ENCODE results near the gene ECI2.

Gene ECI2

GRCh38 chr6:4176907-4177306, 41.5 kb upstream of the ECI2 start:
- Histone ChIP-seq H3K27ac (no peak overlapping the region), H3K27me3 (ENCODE audit: insufficient read depth, low read depth) (no peaks in the 10 kb centered on the region), H3K4me1 (ENCODE audit: low read depth, poor library complexity, severe bottlenecking) (no peaks in the 10 kb centered on the region), H3K36me3 (ENCODE audit: insufficient read depth) (no peaks in the 10 kb centered on the region), H4K20me1 (ENCODE audit: insufficient read depth) (no peaks in the 10 kb centered on the region), H3K4me2 (no peak overlapping the region), H3K9ac (no peak overlapping the region), H3K79me2 (ENCODE audit: insufficient read depth, low read depth) (no peaks in the 10 kb centered on the region), H2AFZ (ENCODE audit: low read depth) (no peak overlapping the region), H3K4me3 (IDR thresholded peaks at IDR 0.05; ENCODE audit: insufficient read depth, low read depth, low read length) (no peak overlapping the region)
- TF ChIP-seq CTCF (conservative IDR thresholded peaks at IDR 0.05; ENCODE audit: low read depth, low read length): no peak

- TF ChIP-seq CTCF (conservative IDR thresholded peaks at IDR 0.05; ENCODE audit: low read depth, low read length): no peak
- H4K20me1 ChIP-seq (ENCODE audit: insufficient read depth): no peaks in the 10 kb centered on the region
Observed at GRCh38 chr6:4174042-4174441, 38.7 kb upstream of the ECI2 start.

GRCh38 chr6:4172368-4172767, 37.0 kb upstream of the ECI2 start:
- no peak overlapping the region for H3K4me2 ChIP-seq
- no peak overlapping the region for H3K9ac ChIP-seq
- TF ChIP-seq CTCF (conservative IDR thresholded peaks at IDR 0.05; ENCODE audit: low read depth, low read length): no peak
- no peaks in the 10 kb centered on the region for H3K27me3 ChIP-seq (ENCODE audit: insufficient read depth, low read depth)
- no peaks in the 10 kb centered on the region for H3K4me1 ChIP-seq (ENCODE audit: low read depth, poor library complexity, severe bottlenecking)
- H3K79me2 ChIP-seq (ENCODE audit: insufficient read depth, low read depth): no peaks in the 10 kb centered on the region
- H3K4me3 ChIP-seq (IDR thresholded peaks at IDR 0.05; ENCODE audit: insufficient read depth, low read depth, low read length): no peak overlapping the region
- no peaks in the 10 kb centered on the region for H3K36me3 ChIP-seq (ENCODE audit: insufficient read depth)
- no peaks in the 10 kb centered on the region for H4K20me1 ChIP-seq (ENCODE audit: insufficient read depth)
- no peak overlapping the region for H2AFZ ChIP-seq (ENCODE audit: low read depth)
- H3K27ac ChIP-seq: no peak overlapping the region

More at GRCh38 chr6:4174042-4174441, 38.7 kb upstream of the ECI2 start:
- H3K27me3 ChIP-seq (ENCODE audit: insufficient read depth, low read depth): no peaks in the 10 kb centered on the region
- no peak overlapping the region for H3K4me3 ChIP-seq (IDR thresholded peaks at IDR 0.05; ENCODE audit: insufficient read depth, low read depth, low read length)
- no peak overlapping the region for H2AFZ ChIP-seq (ENCODE audit: low read depth)
- H3K4me2 ChIP-seq: no peak overlapping the region
- H3K36me3 ChIP-seq (ENCODE audit: insufficient read depth): no peaks in the 10 kb centered on the region
- H3K79me2 ChIP-seq (ENCODE audit: insufficient read depth, low read depth): no peaks in the 10 kb centered on the region
- no peaks in the 10 kb centered on the region for H3K4me1 ChIP-seq (ENCODE audit: low read depth, poor library complexity, severe bottlenecking)
- no peak overlapping the region for H3K9ac ChIP-seq
- H3K27ac ChIP-seq: no peak overlapping the region

GRCh38 chr6:4170297-4170696, 34.9 kb upstream of the ECI2 start:
- Histone ChIP-seq H3K27me3 (ENCODE audit: insufficient read depth, low read depth) (no peaks in the 10 kb centered on the region), H3K79me2 (ENCODE audit: insufficient read depth, low read depth) (no peaks in the 10 kb centered on the region), H3K9ac (no peak overlapping the region), H3K27ac (no peak overlapping the region), H3K4me2 (no peak overlapping the region), H2AFZ (ENCODE audit: low read depth) (no peak overlapping the region), H4K20me1 (ENCODE audit: insufficient read depth) (no peaks in the 10 kb centered on the region), H3K36me3 (ENCODE audit: insufficient read depth) (no peaks in the 10 kb centered on the region), H3K4me1 (ENCODE audit: low read depth, poor library complexity, severe bottlenecking) (no peaks in the 10 kb centered on the region), H3K4me3 (IDR thresholded peaks at IDR 0.05; ENCODE audit: insufficient read depth, low read depth, low read length) (no peak overlapping the region)
- TF ChIP-seq CTCF (conservative IDR thresholded peaks at IDR 0.05; ENCODE audit: low read depth, low read length): no peak

Data from KMS-11 (cell line).